Keratinocyte (primary cell): ENCODE data around the gene LTBR.

ENCODE experiments used
- EZH2 ChIP-seq: IDR thresholded peaks from one replicate; pipeline ENCODE4 v1.6.1; 2012; ENCODE audit warnings: inconsistent platforms, mild to moderate bottlenecking, low read length, moderate library complexity
- TF ChIP-seq, protein P1 (sequence below), 3 experiments: IDR thresholded peaks in 1 of 3; conservative IDR thresholded peaks in 1 of 3; optimal IDR thresholded peaks in 1 of 3; 2 replicates in 2 of 3; 3 replicates in 1 of 3; pipeline versions ENCODE3 to v1.5.1; 2011; ENCODE audit warnings: low read length in 3 of 3, mild to moderate bottlenecking in 3 of 3, moderate library complexity in 2 of 3, control low read depth in 1 of 3, inconsistent platforms in 1 of 3; ENCODE audit not compliant: insufficient read depth in 2 of 3; ENCODE audit errors: extremely low read depth in 1 of 3

DNA sequence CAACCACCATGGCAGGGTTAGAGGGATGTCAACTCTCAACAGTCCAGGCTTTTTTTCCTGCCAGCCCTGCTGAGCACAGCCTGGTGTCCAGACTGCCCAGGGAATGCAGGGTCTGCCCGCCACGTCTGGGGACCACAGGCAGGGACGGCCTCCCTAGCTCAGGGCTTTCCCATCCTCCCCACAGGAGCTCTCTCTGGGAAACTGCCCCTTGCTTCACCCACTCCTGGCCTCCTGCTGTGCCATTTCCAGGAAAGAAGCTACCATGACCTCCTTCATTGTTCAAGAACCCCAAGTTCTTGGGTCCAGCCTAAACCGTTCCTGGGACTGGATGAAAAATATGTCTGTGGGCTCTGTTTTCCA lies 13.4 kb upstream of the LTBR start:
- TF ChIP-seq, protein P1, sequence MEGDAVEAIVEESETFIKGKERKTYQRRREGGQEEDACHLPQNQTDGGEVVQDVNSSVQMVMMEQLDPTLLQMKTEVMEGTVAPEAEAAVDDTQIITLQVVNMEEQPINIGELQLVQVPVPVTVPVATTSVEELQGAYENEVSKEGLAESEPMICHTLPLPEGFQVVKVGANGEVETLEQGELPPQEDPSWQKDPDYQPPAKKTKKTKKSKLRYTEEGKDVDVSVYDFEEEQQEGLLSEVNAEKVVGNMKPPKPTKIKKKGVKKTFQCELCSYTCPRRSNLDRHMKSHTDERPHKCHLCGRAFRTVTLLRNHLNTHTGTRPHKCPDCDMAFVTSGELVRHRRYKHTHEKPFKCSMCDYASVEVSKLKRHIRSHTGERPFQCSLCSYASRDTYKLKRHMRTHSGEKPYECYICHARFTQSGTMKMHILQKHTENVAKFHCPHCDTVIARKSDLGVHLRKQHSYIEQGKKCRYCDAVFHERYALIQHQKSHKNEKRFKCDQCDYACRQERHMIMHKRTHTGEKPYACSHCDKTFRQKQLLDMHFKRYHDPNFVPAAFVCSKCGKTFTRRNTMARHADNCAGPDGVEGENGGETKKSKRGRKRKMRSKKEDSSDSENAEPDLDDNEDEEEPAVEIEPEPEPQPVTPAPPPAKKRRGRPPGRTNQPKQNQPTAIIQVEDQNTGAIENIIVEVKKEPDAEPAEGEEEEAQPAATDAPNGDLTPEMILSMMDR (optimal IDR thresholded peaks at IDR 0.05 in 1 of 3, IDR thresholded peaks at IDR 0.05 in 1 of 3, conservative IDR thresholded peaks at IDR 0.05 in 1 of 3; ENCODE audit: extremely low read depth in 1 of 3, insufficient read depth in 2 of 3, low read length in 3 of 3) = no peak
- TF ChIP-seq EZH2 = no peak
